Activated CD4-positive, alpha-beta memory T cell treated with anti-CD3 and anti-CD28 coated beads, Interleukin-2, amount 10 ng/mL, durations not matched to agents 7 days and 5 days (primary cell): ENCODE measurements around the gene ERI3. TPM values are rescaled to one million over a fixed set of nuclear protein-coding genes. Genes with fewer than 3 reads are reported as not detected.
"Not testable (repeated sequence)": the region's sequence is repeated elsewhere in the genome, so short reads cannot be mapped to it uniquely, and the experiment has no call there.

Experiments
- CTCF ChIA-PET: fragments of 350-600 bp; sonication (Branson Sonifier 250); formaldehyde crosslinking; loops from one replicate; lab custom pipeline; 2021; ENCODE audit warnings: antibody characterized with exemption, inconsistent platforms; lab: Charles Lee
- POLR2A ChIA-PET: fragments of 350-600 bp; sonication (Branson Sonifier 250); formaldehyde crosslinking; loops from one replicate; lab custom pipeline; 2021; ENCODE audit warnings: antibody characterized with exemption; lab: Charles Lee
- DNase-seq: peaks from one replicate; pipeline ENCODE4 v3.0.0-alpha.2; 2020
- H3K27ac Mint-ChIP-seq: one replicate; pipeline ENCODE4 v1.8.0; 2021; ENCODE audit warnings: mild to moderate bottlenecking, mixed read lengths
- H3K27me3 Mint-ChIP-seq: one replicate; pipeline ENCODE4 v1.8.0; 2021; ENCODE audit warnings: mixed read lengths
- H3K36me3 Mint-ChIP-seq: one replicate; pipeline ENCODE4 v1.8.0; 2021; ENCODE audit warnings: low read depth, mixed read lengths
- H3K4me1 Mint-ChIP-seq: one replicate; pipeline ENCODE4 v1.8.0; 2021; ENCODE audit warnings: mixed read lengths
- H3K4me3 Mint-ChIP-seq: one replicate; pipeline ENCODE4 v1.8.0; 2021; ENCODE audit warnings: mild to moderate bottlenecking, mixed read lengths
- H3K9me3 Mint-ChIP-seq: one replicate; pipeline ENCODE4 v1.8.0; 2021; ENCODE audit warnings: mixed read lengths
- total RNA-seq, 2 experiments: library from RNA; stranded (reverse); gene quantifications; one replicate each; pipeline ENCODE4 v1.2.3, GENCODE V29; 2021

Gene ERI3
- total RNA-seq, 2 experiments from 2014 or later: 21.4 to 22.9 TPM

- DNase-seq, H3K36me3 Mint-ChIP-seq, H3K27me3 Mint-ChIP-seq, H3K27ac Mint-ChIP-seq, H3K9me3 Mint-ChIP-seq, CTCF ChIA-PET, H3K4me1 Mint-ChIP-seq, POLR2A ChIA-PET, H3K4me3 Mint-ChIP-seq: not testable (repeated sequence)
These were observed 148.5 kb downstream of the ERI3 start for GRCh38 chr1:44206545-44206944.

DNA sequence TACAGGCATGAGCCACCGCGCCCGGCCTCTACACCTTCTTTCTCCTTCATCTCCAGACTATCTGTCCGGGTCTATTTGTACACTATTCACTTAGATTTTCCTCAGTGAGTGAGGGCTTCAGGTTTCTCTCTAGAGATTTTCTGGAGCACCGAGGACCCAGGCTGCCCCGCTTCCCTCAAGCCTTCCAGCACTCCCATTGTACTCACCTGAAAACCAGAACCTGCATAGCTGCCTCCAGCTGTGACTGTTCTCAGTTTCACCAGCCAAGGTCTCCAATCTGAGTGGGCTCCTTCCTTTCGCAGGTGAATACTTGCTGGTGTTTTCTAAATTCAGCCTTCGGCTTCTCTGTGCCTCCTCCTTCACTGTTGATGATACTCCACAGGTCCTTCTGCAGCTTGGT, 154.7 kb downstream of the ERI3 start:
- no peak for DNase-seq
- ChIA-PET POLR2A (interaction anchor here (0.6 kb wide), 1 partner anchor 39 kb away, joined by 3 read pairs; no protein-coding TSS in a partner anchor), CTCF (no interaction called here)
- no peaks in the 10 kb centered on the region for H3K27me3 Mint-ChIP-seq
- H3K9me3 Mint-ChIP-seq: no peaks in the 10 kb centered on the region
- H3K4me1 Mint-ChIP-seq: no peaks in the 10 kb centered on the region
- H3K36me3 Mint-ChIP-seq: no peaks in the 10 kb centered on the region
- H3K4me3 Mint-ChIP-seq: no peak overlapping the region
- H3K27ac Mint-ChIP-seq: no peak overlapping the region

- Mint-ChIP-seq H3K9me3 (peaks cover 13% of the 10 kb centered on the region), H3K27ac (no peak overlapping the region), H3K36me3 (peaks cover 7% of the 10 kb centered on the region), H3K4me1 (no peaks in the 10 kb centered on the region), H3K27me3 (peaks cover 15% of the 10 kb centered on the region), H3K4me3 (no peak overlapping the region)
- ChIA-PET CTCF (no interaction called here), POLR2A (no interaction called here)
- DNase-seq: no peak
These were observed 180.4 kb downstream of the ERI3 start for GRCh38 chr1:44174630-44175029.

Other genes starting within 250 kb of the ERI3 start
- not detected for gene KLF17, start 236.4 kb downstream of the ERI3 start, total RNA-seq
- not detected for gene KLF18, start 213.6 kb downstream of the ERI3 start, total RNA-seq
- gene DMAP1, start 141.8 kb downstream of the ERI3 start, total RNA-seq: 10 to 100 TPM; 39.6 to 40.2 TPM
- gene RNF220, start 50.0 kb upstream of the ERI3 start, total RNA-seq: 10 to 100 TPM; 69.0 to 70.7 TPM